ENCODE data around the gene CPNE4.
A peak's percentile ranks its signal among the peaks of the same experiment; 100 is the strongest.
"Not testable (repeated sequence)": the region's sequence is repeated elsewhere in the genome, so short reads cannot be mapped to it uniquely, and the experiment has no call there.

Gene CPNE4

GRCh38 chr3:131957980-131958379, 76.8 kb downstream of the CPNE4 start:
- no peak for DNase-seq (ENCODE audit: low read depth)

DNA sequence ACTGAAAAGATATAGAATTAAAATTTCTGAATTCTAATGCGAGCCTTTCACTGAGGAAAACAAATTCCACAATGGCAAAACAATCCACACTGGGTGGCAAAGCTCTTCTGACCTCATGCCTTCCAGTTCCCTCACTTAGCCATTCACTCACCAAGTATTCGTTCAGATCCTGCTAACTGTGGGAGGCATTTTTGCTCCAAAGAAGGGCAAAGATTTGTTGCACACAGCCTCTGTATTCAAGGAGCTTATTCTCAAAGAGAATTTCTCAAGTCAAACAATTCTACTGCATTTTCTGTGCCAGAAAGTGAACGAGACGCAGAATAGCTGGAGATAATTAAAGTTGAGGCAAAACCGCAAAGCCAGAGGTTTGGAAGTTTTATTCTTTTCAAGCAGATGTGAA, 77.3 kb downstream of the CPNE4 start:
- no peak for DNase-seq (ENCODE audit: low read depth)

DNA sequence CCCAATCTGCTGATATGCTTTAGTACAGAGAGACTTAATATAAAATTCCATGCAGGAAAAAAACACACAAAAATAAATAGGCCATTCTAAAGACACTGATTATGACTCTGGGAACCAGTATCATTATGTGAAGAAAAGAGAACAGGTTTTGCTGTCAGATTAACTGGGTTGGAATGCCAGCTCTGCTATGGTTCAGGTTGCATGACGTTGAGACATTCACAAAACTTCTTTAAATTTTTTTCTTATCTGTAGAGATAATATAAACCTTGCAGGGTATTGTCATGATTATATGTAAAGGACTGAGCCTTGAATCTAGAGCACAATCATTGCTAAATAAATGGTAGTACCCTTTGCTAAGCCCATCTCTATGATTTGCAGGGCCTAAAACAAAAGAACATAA, 86.0 kb downstream of the CPNE4 start:
- no peak for DNase-seq (ENCODE audit: low read depth)

DNA sequence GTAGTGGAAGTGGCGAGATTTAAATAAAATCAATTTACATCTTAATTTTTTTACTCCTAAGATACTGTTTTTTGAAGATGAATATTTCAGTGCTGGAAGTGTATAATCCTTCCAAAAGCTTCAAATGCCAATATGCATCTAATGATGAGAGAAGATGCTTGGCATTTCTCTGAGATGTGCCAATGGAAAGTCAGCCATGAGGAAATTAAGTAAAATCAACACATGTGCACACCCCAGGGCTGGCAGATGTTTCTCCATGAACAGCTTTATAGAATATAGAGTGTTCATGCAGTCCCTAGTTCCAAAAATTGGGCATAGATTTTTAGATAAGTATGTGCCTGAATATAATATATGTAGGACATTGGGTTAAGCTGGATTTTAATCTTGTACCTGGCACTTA, 90.1 kb downstream of the CPNE4 start:
- DNase-seq (ENCODE audit: low read depth) = no peak

DNA sequence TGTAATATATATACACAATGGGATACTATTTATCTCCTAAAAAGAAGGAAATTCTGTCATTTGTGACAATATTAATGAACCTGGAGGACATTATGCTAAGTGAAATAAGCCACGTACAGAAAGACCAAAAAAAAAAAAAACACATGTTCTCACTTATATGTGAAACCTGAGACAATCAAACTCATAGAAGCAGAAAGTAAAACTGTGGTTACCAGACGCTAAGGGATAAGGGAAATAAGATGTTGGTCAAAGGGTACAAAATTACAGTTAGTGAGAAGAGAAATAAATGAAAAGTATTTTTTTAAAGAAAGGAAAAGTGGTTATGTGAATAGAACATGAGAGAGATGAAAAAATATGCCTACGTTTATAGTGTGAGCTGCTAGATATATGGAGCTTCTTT, 101.1 kb downstream of the CPNE4 start:
- no peak for DNase-seq (ENCODE audit: low read depth)

DNA sequence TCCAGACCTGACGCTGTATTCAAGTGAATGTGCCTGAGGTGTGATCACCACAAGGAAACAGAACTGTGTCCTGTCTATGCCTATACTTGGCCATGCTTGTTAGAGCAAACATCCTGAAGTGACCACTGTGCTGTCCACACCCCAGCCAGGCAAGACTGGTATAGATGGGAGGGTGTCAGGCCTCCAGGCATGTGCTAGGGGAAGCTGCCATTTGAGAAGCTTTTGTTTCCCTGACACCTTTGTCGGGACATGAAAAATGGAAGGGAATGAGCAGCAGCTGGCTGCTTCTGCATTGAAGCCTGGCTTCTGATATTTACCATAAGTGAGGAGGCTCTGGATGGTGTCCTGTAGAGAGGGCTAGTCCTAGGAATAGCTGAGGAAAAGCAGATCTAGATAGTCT, 106.2 kb downstream of the CPNE4 start:
- no peak for DNase-seq (ENCODE audit: low read depth)

DNA sequence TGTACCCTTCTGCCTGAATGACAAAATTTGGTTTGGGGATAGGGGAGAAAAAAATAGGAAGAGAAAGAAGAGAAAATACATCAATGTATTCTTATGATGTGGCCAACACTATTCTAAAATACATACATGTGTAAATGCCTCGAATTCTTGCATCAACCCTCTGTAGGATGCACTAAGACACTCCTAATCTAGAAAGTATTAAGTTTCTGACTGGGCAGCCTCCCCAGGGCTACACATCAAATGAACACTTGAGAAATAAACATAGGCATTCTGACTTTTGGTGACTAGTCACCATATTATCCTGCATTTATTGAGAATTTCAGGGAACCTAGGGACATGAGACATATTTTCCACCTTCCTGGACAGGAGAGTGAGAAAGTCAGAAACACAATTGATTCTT, 109.2 kb downstream of the CPNE4 start:
- no peak for DNase-seq (ENCODE audit: low read depth)

DNA sequence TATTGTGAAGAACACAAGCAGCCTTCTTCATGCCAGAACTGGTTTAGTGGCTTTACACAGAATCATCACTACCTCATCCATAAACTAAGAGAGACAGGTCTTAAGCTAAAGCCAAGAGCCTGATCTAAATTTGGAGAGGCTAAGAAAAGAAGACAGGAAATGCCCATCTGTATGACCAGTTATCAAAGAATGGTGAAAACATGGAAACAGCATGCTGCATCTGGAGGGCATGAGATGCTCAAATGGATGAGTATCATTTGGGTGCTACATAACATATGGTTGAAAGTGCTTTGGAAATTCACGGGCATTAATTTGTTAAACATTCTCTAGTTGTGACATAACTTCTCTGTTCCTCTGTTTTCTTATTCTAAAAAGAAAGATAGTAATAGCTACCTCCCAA, 112.5 kb downstream of the CPNE4 start:
- no peak for DNase-seq (ENCODE audit: low read depth)

GRCh38 chr3:131917006-131917405, 117.8 kb downstream of the CPNE4 start:
- DNase-seq (ENCODE audit: low read depth) = no peak

GRCh38 chr3:131914090-131914691, 120.6 kb downstream of the CPNE4 start:
- no peak for DNase-seq (ENCODE audit: low read depth)

DNA sequence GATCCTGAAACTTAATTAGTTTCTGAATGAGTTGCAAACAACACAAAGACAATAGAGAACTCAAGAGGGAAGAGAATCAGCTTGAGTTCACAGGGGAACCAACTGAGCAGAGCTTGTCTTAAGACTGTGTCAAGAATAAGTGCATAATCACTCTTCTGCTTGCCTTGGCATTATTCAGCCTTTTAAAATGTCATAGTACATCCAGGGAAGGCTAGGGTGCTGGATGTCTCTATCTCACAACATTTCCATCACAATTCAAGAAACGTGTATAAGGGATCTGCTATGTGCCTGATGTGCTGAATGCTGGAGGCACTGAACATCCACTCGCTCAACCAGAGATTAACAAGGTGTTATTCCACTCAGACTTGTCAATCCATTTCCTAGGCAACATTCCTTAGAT, 122.6 kb downstream of the CPNE4 start:
- no peak for DNase-seq (ENCODE audit: low read depth)

DNA sequence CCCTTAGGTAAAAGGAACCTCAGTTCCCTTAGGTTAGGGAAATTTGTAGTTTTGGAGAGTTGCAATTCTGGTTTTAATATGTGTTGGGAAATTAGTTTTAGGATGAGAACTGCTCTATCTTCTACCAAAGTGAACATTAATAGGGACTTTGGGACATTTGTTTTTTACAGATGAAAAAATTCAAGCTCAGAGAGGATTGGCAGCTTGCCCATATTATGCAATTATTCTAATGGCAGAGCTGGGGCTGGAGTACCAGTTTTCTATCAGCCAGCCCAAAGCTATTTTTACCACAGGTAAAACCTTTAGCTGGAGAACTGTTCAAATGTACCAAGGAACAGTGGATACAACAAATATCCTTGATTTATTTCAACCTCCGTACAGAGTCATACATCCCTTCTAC, 127.0 kb downstream of the CPNE4 start:
- no peak for DNase-seq (ENCODE audit: low read depth)

DNA sequence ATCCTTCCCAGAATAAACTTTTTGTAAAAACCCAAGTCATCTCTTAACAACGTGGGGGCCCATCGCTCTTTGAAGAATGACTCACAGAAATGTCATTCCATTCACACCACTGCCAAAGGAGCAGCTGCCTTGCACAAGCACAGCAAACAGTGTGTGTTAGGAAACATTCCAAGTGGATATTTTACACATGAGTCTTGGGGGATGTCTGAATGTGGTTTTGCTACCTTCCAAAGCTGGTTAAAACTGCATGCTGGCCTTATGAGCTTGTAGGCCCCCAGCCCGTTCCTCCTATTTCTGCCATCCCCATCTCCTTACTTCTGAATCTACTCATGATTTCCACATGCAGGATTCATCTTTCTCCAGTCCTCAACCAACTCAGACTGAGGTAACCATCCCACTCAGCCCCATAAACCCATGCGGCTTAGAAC, 130.8 kb downstream of the CPNE4 start:
- peak; percentile 72 for DNase-seq (ENCODE audit: low read depth)

- DNase-seq (ENCODE audit: low read depth) = no peak
These were observed 133.1 kb downstream of the CPNE4 start for GRCh38 chr3:131901686-131902085.

- no peak for DNase-seq (ENCODE audit: low read depth)
These were observed 133.9 kb downstream of the CPNE4 start for GRCh38 chr3:131900891-131901290.

- no peak for DNase-seq (ENCODE audit: low read depth)
These were observed 135.8 kb downstream of the CPNE4 start for GRCh38 chr3:131899021-131899420.

DNA sequence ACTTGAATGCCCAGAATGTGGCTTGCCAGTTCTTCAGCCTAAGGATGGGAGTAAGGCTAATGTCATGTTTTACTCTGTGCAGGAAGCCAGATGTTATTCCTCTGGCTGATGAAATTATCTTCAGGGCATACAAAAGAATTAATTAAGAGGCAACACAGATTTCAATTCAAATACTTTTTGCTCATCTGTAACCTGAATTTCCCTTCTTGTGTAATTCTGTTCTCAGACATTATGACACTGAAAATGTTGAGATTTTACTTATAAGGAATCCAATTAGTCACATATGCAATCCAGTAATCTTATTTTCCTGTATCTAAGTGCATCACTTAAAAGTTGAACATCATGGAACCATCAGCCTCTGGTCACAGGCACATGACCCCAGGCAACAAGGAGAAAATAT, 136.5 kb downstream of the CPNE4 start:
- DNase-seq (ENCODE audit: low read depth) = no peak

DNA sequence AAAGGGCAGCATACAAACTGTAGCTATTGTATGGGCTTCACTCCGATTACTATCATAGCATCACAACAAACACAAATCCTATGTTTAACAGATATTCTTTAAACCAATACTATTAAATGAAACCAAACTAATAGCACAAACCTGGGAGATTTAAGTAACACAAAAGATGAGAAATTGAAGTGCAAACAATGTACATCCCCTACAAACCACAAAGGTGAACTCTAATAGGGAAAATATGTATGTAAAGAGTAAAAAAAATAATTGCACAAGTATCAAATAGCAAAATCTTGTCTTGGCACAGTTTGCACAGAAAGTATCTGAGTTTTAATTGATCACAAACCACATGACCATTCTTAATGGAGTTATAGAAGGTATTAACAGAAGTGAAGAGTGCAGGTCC, 138.5 kb downstream of the CPNE4 start:
- DNase-seq (ENCODE audit: low read depth) = no peak

GRCh38 chr3:131895766-131896165, 139.0 kb downstream of the CPNE4 start:
- no peak for DNase-seq (ENCODE audit: low read depth)

DNA sequence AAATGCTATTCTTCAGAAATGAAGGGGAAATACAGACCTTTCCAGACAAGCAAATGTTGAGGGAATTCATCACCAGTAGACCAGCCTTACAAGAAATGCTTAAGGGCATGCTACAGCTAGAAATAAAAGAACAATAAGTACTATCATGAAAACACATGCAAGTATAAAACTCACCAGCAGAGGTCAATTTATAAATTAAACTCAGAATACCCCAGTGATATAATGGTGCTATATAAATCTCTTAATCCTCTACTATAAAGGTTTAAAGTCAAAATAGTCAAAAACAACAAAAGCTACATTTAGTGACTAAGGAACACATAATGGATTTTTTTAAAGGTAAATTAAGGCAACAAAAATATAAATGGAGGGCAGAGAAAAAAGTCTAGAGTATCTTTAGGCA, 142.5 kb downstream of the CPNE4 start:
- no peak for DNase-seq (ENCODE audit: low read depth)

- DNase-seq (ENCODE audit: low read depth) = not testable (repeated sequence)
These were observed 148.9 kb downstream of the CPNE4 start for GRCh38 chr3:131885871-131886270.

- no peak for DNase-seq (ENCODE audit: low read depth)
These were observed 151.0 kb downstream of the CPNE4 start for GRCh38 chr3:131883711-131884407.

DNA sequence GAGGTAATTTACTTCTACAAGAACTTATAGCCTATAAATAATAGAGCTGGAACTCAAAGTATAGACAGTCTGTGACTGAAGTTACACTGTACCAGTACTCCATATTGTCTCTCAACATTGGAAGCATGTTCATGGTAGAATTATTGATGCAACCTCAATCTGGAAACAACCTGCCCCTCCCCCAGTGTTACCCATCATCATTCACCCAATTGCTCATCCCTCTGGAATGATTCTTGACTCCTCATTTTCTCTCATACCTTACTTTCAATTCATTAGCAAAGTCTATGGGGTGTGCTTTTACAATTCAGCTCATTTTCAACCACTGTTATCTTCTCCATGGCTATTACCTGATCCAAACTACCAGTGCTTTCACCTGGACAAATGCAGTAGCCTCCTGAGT, 151.7 kb downstream of the CPNE4 start:
- DNase-seq (ENCODE audit: low read depth) = no peak

DNA sequence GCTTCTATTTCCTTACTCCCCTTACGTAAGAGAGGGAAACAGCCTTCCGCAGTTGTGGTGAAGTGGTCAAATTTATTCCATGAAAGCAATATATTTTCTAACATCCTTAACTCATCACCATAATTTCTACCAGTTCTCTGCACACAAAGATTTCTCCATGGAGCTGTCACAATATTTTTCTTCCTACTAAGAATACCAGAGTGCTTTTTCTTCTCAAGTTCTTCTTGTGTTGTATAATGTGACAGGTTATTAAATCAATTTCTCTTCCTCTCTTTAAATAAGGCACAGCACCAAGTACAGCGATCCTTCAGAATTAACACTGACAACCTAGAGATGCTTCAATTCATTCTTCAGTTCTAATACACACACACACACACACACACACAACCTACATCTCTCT, 153.0 kb downstream of the CPNE4 start:
- no peak for DNase-seq (ENCODE audit: low read depth)

All from HS-27A (cell line).